ENCODE data around the gene ETV2.

- TF ChIP-seq EZH2 (IDR thresholded peaks at IDR 0.05; ENCODE audit: borderline replicate concordance, insufficient read depth, low read length, poor library complexity, severe bottlenecking) (no peak), CTCF (IDR thresholded peaks at IDR 0.05; ENCODE audit: poor library complexity, severe bottlenecking) (no peak)
Measured at GRCh38 chr19:35665157-35665556, 23.6 kb downstream of the ETV2 start.
